Measurements from ENCODE around the gene TMEM254.
"Not testable (repeated sequence)": the region's sequence is repeated elsewhere in the genome, so short reads cannot be mapped to it uniquely, and the experiment has no call there.

Gene TMEM254

GRCh38 chr10:80078448-80079311 lies at the start of gene TMEM254:
Gene TMEM254 (plus strand): TSS chr10:80078665. CDS start chr10:80078700, 35 bp downstream.
- no peak for DNase-seq (ENCODE audit: low read depth, low spot score)
- peak within 1 kb of the TSS; percentile 93 for H3K27ac ChIP-seq

- DNase-seq (ENCODE audit: low read depth, low spot score); H3K27ac ChIP-seq: not testable (repeated sequence)
These were observed 49.3 kb upstream of the TMEM254 start for GRCh38 chr10:80029205-80029604.

GRCh38 chr10:80029865-80030264 lies 48.6 kb upstream of the TMEM254 start:
- not testable (repeated sequence) for H3K27ac ChIP-seq; DNase-seq (ENCODE audit: low read depth, low spot score)

DNA sequence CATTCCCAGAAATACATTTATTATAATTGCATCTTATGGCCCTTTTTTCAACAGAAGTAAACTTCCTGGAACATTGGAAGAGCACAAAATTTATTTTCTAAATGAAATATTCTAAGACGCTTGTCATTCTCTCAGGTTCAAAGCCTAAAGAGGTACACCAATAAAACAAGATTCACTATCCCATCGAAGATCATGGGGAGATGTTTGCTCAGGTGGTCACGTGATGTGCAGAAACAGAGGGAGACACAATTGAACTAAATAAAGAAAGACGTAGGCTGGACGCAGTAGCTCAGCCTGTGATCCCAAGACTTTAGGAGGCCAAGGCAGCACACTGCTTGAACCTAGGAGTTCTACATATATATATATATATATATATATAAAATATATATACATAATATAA lies 46.0 kb upstream of the TMEM254 start:
- DNase-seq (ENCODE audit: low read depth, low spot score) = no peak
- H3K27ac ChIP-seq = no peak overlapping the region

- not testable (repeated sequence) for H3K27ac ChIP-seq; DNase-seq (ENCODE audit: low read depth, low spot score)
These were observed 43.7 kb upstream of the TMEM254 start for GRCh38 chr10:80034766-80035165.

DNA sequence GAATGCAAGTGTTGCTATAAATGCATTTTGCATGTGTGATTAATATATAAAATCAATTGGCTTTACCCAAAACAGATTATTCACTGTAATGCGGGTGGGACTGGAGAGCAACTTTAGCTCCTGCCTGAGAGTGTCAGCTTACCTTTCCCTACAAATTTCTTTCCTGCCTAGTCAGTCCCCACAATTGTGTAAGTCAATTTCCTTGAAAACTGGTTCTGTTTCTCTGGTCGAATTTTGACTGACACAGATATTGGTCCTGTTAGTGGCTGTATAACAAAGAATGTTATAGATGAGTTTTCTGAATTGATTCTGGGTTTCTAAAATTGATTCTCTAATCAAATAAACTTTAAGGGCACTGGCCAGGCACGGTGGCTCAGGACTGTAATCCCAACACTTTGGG lies 43.0 kb upstream of the TMEM254 start:
- H3K27ac ChIP-seq; DNase-seq (ENCODE audit: low read depth, low spot score): not testable (repeated sequence)

GRCh38 chr10:80036921-80037500 lies 41.5 kb upstream of the TMEM254 start:
- H3K27ac ChIP-seq; DNase-seq (ENCODE audit: low read depth, low spot score): not testable (repeated sequence)

DNA sequence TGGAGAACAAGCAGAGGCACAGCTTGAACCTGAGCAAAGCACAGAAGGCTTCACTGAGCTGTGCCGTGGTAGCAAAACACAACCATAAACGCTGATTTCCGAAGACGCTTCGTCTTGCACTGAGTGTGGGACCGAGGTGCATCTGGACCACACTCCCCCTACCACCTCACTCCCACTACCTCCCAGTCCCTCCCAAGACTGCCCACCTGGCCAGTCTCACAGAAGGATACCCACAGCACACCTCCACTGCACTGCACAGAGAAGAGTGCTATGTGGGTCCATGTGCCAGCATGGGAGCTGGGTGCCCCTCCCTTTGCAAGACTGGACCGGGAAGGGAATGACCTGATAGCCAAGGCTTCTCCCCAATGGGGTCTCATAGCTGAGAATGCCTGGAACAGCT lies 40.2 kb upstream of the TMEM254 start:
- H3K27ac ChIP-seq; DNase-seq (ENCODE audit: low read depth, low spot score): not testable (repeated sequence)

- no peak for DNase-seq (ENCODE audit: low read depth, low spot score)
These were observed 37.3 kb upstream of the TMEM254 start for GRCh38 chr10:80041162-80041561.

GRCh38 chr10:80044935-80045334 lies 33.5 kb upstream of the TMEM254 start:
- not testable (repeated sequence) for H3K27ac ChIP-seq; DNase-seq (ENCODE audit: low read depth, low spot score)

More at GRCh38 chr10:80041162-80041561, 37.3 kb upstream of the TMEM254 start:
- no peak overlapping the region for H3K27ac ChIP-seq

DNA sequence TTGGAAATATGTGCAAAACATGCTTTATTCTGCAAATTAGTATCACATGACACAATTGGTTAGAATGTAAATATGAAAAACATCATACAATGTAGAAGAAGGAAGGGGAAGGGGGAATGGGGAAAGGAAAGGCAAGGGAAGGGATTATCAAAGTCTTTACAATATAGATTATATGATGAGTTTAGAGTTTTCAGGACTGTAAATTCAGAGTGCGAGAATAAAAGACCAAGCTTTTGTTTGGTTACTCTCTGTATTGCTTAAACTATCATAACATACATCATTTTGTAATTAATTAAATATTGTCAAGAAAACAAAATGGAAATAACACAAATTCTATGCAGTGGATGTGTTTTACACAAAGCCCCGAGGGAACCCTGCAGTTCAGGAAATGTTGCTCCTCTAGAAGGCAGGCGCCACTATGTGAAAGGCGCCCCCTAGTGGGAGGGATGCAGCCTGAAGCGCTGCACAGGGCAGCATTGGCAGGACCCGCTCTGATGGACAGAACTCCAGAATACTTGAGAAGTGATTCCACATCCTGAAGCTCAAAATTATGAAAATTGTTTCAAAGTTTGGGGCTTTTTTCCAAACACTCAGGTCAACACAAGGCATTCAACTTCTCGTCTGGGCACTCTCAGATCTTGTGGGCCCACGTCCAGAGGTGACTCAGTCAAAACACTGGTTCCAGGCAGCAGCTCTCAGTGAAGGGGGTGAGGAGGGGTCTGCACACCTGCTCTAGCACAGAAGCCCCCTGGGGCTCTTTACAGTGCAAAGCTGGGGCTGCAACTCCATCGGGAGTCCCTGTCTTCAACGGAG lies 31.6 kb upstream of the TMEM254 start:
- no peak overlapping the region for H3K27ac ChIP-seq
- no peak for DNase-seq (ENCODE audit: low read depth, low spot score)

DNA sequence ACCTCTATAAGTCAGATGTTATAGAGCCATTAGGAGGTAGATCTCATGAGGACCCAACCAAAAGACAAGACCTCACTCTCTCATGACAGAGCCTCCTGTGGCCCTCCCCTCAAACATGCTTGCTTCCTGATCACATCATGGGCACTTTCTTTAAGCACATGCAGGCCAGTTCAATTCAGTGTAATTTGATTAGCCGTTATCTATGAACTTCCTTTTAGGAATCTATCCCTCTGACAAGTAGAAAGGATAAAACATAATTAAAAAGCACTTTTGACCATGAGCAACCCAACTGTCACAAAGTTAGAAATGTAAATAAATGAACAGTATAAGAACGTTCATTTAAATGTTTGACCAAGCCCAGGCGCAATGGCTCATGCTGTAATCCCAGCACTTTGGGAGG lies 27.7 kb upstream of the TMEM254 start:
- DNase-seq (ENCODE audit: low read depth, low spot score) = no peak
- no peak overlapping the region for H3K27ac ChIP-seq

- no peak overlapping the region for H3K27ac ChIP-seq
- DNase-seq (ENCODE audit: low read depth, low spot score) = no peak
These were observed 26.5 kb upstream of the TMEM254 start for GRCh38 chr10:80051993-80052392.

- no peak overlapping the region for H3K27ac ChIP-seq
- DNase-seq (ENCODE audit: low read depth, low spot score) = no peak
These were observed 22.7 kb upstream of the TMEM254 start for GRCh38 chr10:80055760-80056159.

DNA sequence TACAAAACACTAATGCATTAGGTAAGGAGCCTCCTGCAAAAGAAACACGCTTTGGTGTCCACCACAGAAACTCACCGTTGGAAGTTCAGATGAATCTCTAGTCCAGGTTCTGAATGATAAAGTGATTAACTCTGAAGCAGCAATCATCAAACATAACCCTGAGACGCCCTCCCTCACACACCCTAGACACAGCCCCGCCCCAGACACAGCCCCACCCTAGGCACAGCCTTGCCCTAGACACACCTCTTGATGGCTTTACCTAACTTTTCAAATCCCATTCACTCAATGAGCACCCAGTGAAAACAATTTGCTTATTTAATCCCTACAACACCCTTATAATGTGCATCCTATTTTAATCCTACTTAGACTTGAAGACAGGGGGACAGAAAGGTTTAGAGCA lies 21.3 kb upstream of the TMEM254 start:
- no peak for DNase-seq (ENCODE audit: low read depth, low spot score)
- H3K27ac ChIP-seq = no peak overlapping the region

GRCh38 chr10:80064120-80064886 lies 14.2 kb upstream of the TMEM254 start:
- DNase-seq (ENCODE audit: low read depth, low spot score) = no peak
- no peak overlapping the region for H3K27ac ChIP-seq

DNA sequence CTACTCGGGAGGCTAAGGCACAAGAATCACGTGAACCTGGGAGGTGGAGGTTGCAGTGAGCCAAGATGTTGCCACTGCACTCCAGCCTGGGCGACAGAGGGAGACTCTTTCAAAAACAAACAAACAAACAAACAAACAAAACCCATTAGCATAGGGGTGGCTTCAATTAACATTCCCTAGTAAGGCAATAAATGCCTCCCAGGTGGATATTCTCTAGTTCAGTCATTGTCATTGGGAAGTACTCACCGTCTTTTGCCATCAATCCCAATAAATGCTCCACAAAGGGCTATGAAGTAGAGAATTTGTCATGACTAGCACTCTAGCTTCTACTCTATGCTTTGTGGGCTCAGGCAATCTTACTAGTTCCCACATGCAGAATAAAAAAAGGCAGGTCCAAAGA lies 11.7 kb upstream of the TMEM254 start:
- no peak for DNase-seq (ENCODE audit: low read depth, low spot score)
- no peak overlapping the region for H3K27ac ChIP-seq

- H3K27ac ChIP-seq; DNase-seq (ENCODE audit: low read depth, low spot score): not testable (repeated sequence)
These were observed 10.6 kb upstream of the TMEM254 start for GRCh38 chr10:80067821-80068220.

DNA sequence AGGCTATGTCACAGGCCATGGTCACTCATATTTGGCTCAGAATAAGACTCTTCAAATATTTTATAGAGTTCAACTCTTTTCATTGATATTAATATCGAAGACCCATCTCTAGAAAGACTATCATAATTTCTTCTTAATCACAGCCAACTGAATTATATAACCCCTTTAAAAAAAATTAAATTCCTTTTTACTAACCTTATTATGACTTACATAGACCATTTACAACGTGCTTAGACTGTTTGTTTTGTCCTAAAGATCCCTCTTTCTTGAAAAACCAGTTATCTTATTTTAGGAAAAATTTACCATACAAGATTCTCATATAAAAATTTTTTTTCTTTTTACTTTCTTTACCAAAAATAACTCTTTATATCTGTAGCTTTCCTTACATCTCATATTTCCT lies 10.2 kb upstream of the TMEM254 start:
- H3K27ac ChIP-seq = no peak overlapping the region
- DNase-seq (ENCODE audit: low read depth, low spot score) = no peak

DNA sequence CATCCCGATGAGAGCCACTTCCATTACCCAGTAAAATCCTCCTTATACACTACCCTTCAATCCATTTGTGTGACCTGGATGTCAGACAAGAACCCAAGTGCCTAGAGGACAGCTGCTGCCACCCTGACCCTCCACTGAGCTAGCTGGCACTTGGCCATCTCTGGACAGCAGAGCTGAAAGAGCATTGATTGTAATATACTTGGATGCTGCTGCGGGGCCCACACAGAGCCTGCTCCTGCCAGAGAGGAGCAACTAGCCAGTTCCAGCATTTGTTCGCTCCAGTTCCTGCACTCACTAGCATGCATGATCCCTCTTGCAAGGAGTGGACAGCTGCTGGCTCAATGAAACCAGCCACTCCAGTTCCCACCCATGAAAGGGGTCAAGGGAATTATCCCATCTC lies 8.4 kb upstream of the TMEM254 start:
- no peak for DNase-seq (ENCODE audit: low read depth, low spot score)

More for the DNA sequence above, 8.4 kb upstream of the TMEM254 start:
- no peak overlapping the region for H3K27ac ChIP-seq

Measured in epithelial cell of prostate (primary cell).